HCT116 (cell line): ENCODE results near the gene NRCAM.

Experiments
- CEBPB ChIP-seq: IDR thresholded peaks from 2 replicates; pipeline ENCODE4 v1.6.1; 2012; ENCODE audit warnings: low read depth
- CTCF ChIP-seq, 3 experiments: fragments of 200-600 bp in 1 of 3; sonication (generic) in 1 of 3; IDR thresholded peaks in 2 of 3; conservative IDR thresholded peaks in 1 of 3; 2 replicates each; pipeline ENCODE4 v1.5.1; 2012 to 2017; ENCODE audit warnings: low read depth in 2 of 3, low read length in 2 of 3, antibody characterized with exemption in 1 of 3, borderline replicate concordance in 1 of 3, control low read depth in 1 of 3, mild to moderate bottlenecking in 1 of 3, mixed read lengths in 1 of 3, mixed run types in 1 of 3, moderate library complexity in 1 of 3; ENCODE audit not compliant: insufficient read depth in 1 of 3
- POLR2AphosphoS5 ChIP-seq: IDR thresholded peaks from 2 replicates; pipeline ENCODE4 v1.6.1; 2011; ENCODE audit warnings: mild to moderate bottlenecking, low read depth, low read length, moderate library complexity
- YY1 ChIP-seq: IDR thresholded peaks from 2 replicates; pipeline ENCODE4 v1.6.1; 2011; ENCODE audit warnings: low read length, low read depth, moderate library complexity, mild to moderate bottlenecking; ENCODE audit not compliant: insufficient replicate concordance; ENCODE audit errors: extremely low read depth

- TF ChIP-seq POLR2AphosphoS5 (no peak), YY1 (no peak), CEBPB (no peak), CTCF (IDR thresholded peaks at IDR 0.05 in 2 of 3, conservative IDR thresholded peaks at IDR 0.05 in 1 of 3; ENCODE audit: borderline replicate concordance in 1 of 3, insufficient read depth in 1 of 3, low read depth in 2 of 3, low read length in 2 of 3) (no peak)
Observed at GRCh38 chr7:108203537-108203936, 252.7 kb downstream of the NRCAM start.
